ENCODE measurements around the gene DDAH1.

- TF ChIP-seq ZNF138 (CRISPR knock-in tag; conservative IDR thresholded peaks at IDR 0.05): no peak
- no peak for TF ChIP-seq CTCF (IDR thresholded peaks at IDR 0.05)
- no peak for TF ChIP-seq ARID4B (CRISPR knock-in tag; IDR thresholded peaks at IDR 0.05; ENCODE audit: borderline replicate concordance)
- TF ChIP-seq, protein P1, sequence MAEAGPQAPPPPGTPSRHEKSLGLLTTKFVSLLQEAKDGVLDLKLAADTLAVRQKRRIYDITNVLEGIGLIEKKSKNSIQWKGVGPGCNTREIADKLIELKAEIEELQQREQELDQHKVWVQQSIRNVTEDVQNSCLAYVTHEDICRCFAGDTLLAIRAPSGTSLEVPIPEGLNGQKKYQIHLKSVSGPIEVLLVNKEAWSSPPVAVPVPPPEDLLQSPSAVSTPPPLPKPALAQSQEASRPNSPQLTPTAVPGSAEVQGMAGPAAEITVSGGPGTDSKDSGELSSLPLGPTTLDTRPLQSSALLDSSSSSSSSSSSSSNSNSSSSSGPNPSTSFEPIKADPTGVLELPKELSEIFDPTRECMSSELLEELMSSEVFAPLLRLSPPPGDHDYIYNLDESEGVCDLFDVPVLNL (CRISPR knock-in tag; IDR thresholded peaks at IDR 0.05; ENCODE audit: borderline replicate concordance, low read depth): no peak
- no peak for TF ChIP-seq EMX1 (CRISPR knock-in tag; IDR thresholded peaks at IDR 0.05)
- TF ChIP-seq, protein P2, sequence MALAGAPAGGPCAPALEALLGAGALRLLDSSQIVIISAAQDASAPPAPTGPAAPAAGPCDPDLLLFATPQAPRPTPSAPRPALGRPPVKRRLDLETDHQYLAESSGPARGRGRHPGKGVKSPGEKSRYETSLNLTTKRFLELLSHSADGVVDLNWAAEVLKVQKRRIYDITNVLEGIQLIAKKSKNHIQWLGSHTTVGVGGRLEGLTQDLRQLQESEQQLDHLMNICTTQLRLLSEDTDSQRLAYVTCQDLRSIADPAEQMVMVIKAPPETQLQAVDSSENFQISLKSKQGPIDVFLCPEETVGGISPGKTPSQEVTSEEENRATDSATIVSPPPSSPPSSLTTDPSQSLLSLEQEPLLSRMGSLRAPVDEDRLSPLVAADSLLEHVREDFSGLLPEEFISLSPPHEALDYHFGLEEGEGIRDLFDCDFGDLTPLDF (CRISPR knock-in tag; IDR thresholded peaks at IDR 0.05): no peak
Measured at GRCh38 chr1:85332575-85332974, 132.4 kb downstream of the DDAH1 start.

Data from WTC11 (cell line).